Adipose tissue (tissue), 3 donors: ENCODE data around the gene PCDHA13. TPM values are rescaled to one million over a fixed set of nuclear protein-coding genes. Genes with fewer than 3 reads are reported as not detected.

Experiments
- polyA plus RNA-seq, 3 donors: library from polyadenylated mRNA; stranded (reverse); fragments of 200-250 nt; gene quantifications; one replicate each; pipeline ENCODE4 v1.2.3, GENCODE V29; 2013
- donor health status: healthy with polysubstance abuse.
- donor health status: Bipolar disorder and iron deficiency.
- donor health status: healthy.

PCDHA13 gene
- polyA plus RNA-seq, 3 donors = 0.11 to 0.25 (median 0.16) TPM

Other genes with a start within 250 kb of the PCDHA13 start
- gene CD14, start 248.9 kb upstream of the PCDHA13 start, polyA plus RNA-seq = 100 to 1,000 TPM in 1 of 3 donors, 10 to 100 TPM in 2; 14.1 to 162 (median 73.4) TPM
- gene TMCO6, start 242.7 kb upstream of the PCDHA13 start, polyA plus RNA-seq = 10 to 100 TPM; 12.6 to 18.7 (median 17.5) TPM
- 100 to 1,000 TPM in 2 of 3 donors, 10 to 100 TPM in 1; 89.9 to 200 (median 187) TPM for gene NDUFA2, start 234.5 kb upstream of the PCDHA13 start, polyA plus RNA-seq
- 10 to 100 TPM; 39.8 to 70.2 (median 65.8) TPM for gene IK, start 234.3 kb upstream of the PCDHA13 start, polyA plus RNA-seq
- 10 to 100 TPM; 12.1 to 16.9 (median 15.7) TPM for gene WDR55, start 217.2 kb upstream of the PCDHA13 start, polyA plus RNA-seq
- gene DND1, start 208.5 kb upstream of the PCDHA13 start, polyA plus RNA-seq = 1 to 10 TPM in 1 of 3 donors, under 1 TPM in 2; 0.68 to 1.4 (median 0.79) TPM
- gene HARS1, start 190.8 kb upstream of the PCDHA13 start, polyA plus RNA-seq = 10 to 100 TPM; 34.8 to 46.7 (median 44.6) TPM
- gene HARS2, start 190.7 kb upstream of the PCDHA13 start, polyA plus RNA-seq = 10 to 100 TPM; 12.0 to 14.5 (median 12.1) TPM
- gene ZMAT2, start 181.7 kb upstream of the PCDHA13 start, polyA plus RNA-seq = 10 to 100 TPM; 26.8 to 91.7 (median 67.9) TPM
- under 1 TPM in 2 of 3 donors, not detected in 1; 0.03 to 0.11 TPM for gene PCDHA1, start 96.0 kb upstream of the PCDHA13 start, polyA plus RNA-seq
- gene PCDHA2, start 87.3 kb upstream of the PCDHA13 start, polyA plus RNA-seq = under 1 TPM in 2 of 3 donors, not detected in 1; 0.03 to 0.09 TPM
- gene PCDHA3, start 81.1 kb upstream of the PCDHA13 start, polyA plus RNA-seq = under 1 TPM; 0.11 to 0.52 (median 0.12) TPM
- gene PCDHA4, start 75.1 kb upstream of the PCDHA13 start, polyA plus RNA-seq = 1 to 10 TPM in 1 of 3 donors, under 1 TPM in 2; under 0.01 to 1.7 (median 0.04) TPM
- under 1 TPM; 0.06 to 0.13 (median 0.11) TPM for gene PCDHA5, start 60.5 kb upstream of the PCDHA13 start, polyA plus RNA-seq
- under 1 TPM in 2 of 3 donors, not detected in 1; 0.10 to 0.49 TPM for gene PCDHA6, start 54.2 kb upstream of the PCDHA13 start, polyA plus RNA-seq
- under 1 TPM; 0.10 to 0.22 (median 0.14) TPM for gene PCDHA7, start 47.9 kb upstream of the PCDHA13 start, polyA plus RNA-seq
- gene PCDHA8, start 40.9 kb upstream of the PCDHA13 start, polyA plus RNA-seq = under 1 TPM in 2 of 3 donors, not detected in 1; 0.01 to 0.07 TPM
- under 1 TPM in 1 of 3 donors, not detected in 2; 0.02 TPM for gene PCDHA9, start 33.7 kb upstream of the PCDHA13 start, polyA plus RNA-seq
- gene PCDHA10, start 26.2 kb upstream of the PCDHA13 start, polyA plus RNA-seq = under 1 TPM in 2 of 3 donors, not detected in 1; 0.11 to 0.17 TPM
- gene PCDHA11, start 13.2 kb upstream of the PCDHA13 start, polyA plus RNA-seq = under 1 TPM in 2 of 3 donors, not detected in 1; 0.03 to 0.15 TPM
- under 1 TPM in 2 of 3 donors, not detected in 1; 0.03 to 0.21 TPM for gene PCDHA12, start 6.8 kb upstream of the PCDHA13 start, polyA plus RNA-seq
- gene PCDHAC1, start 44.2 kb downstream of the PCDHA13 start, polyA plus RNA-seq = under 1 TPM in 2 of 3 donors, not detected in 1; 0.03 to 0.28 TPM
- under 1 TPM; 0.11 to 0.28 (median 0.25) TPM for gene PCDHAC2, start 84.4 kb downstream of the PCDHA13 start, polyA plus RNA-seq
- under 1 TPM in 1 of 3 donors, not detected in 2; 0.05 TPM for gene PCDHB1, start 169.2 kb downstream of the PCDHA13 start, polyA plus RNA-seq
- 1 to 10 TPM in 1 of 3 donors, under 1 TPM in 2; 0.74 to 3.2 (median 0.79) TPM for gene PCDHB2, start 212.5 kb downstream of the PCDHA13 start, polyA plus RNA-seq
- 1 to 10 TPM in 1 of 3 donors, under 1 TPM in 2; 0.48 to 1.4 (median 0.90) TPM for gene PCDHB3, start 218.3 kb downstream of the PCDHA13 start, polyA plus RNA-seq
- gene PCDHB4, start 239.7 kb downstream of the PCDHA13 start, polyA plus RNA-seq = 1 to 10 TPM in 2 of 3 donors, under 1 TPM in 1; 0.90 to 2.9 (median 1.9) TPM